NCI-H187 treated with DMSO at 0.1 percent for 48 hours (cell line): ENCODE data around the gene FANCF.
"Not testable (repeated sequence)": the region's sequence is repeated elsewhere in the genome, so short reads cannot be mapped to it uniquely, and the experiment has no call there.

ENCODE experiments used
- DNase-seq: peaks from one replicate; lab custom pipeline; 2025; lab: John Stamatoyannopoulos, UW

Gene FANCF

GRCh38 chr11:22625448-22626287 lies at the start of gene FANCF:
Gene FANCF (minus strand): TSS chr11:22625823. CDS start chr11:22625810, 13 bp downstream.
- peak; percentile 97 for DNase-seq

- DNase-seq, result no peak
These were observed 49.1 kb upstream of the FANCF start for GRCh38 chr11:22674470-22675439.

GRCh38 chr11:22671751-22672150 lies 46.1 kb upstream of the FANCF start:
- DNase-seq, result no peak

- DNase-seq, result peak; percentile 57
These were observed 45.2 kb upstream of the FANCF start for GRCh38 chr11:22670830-22671229.

- no peak for DNase-seq
These were observed 43.7 kb upstream of the FANCF start for GRCh38 chr11:22669368-22669767.

GRCh38 chr11:22668005-22668796 lies 42.6 kb upstream of the FANCF start:
- no peak for DNase-seq

- no peak for DNase-seq
These were observed 41.2 kb upstream of the FANCF start for GRCh38 chr11:22666688-22667439.

- no peak for DNase-seq
These were observed 40.7 kb upstream of the FANCF start, which contains the start of gene GAS2 for GRCh38 chr11:22666325-22666687. Gene GAS2 (plus strand): TSS chr11:22666611. CDS start chr11:22674870, 8,259 bp downstream.

- no peak for DNase-seq
These were observed 34.2 kb upstream of the FANCF start for GRCh38 chr11:22659783-22660182.

- DNase-seq, result no peak
These were observed 31.6 kb upstream of the FANCF start for GRCh38 chr11:22657101-22657694.

GRCh38 chr11:22656130-22656529 lies 30.5 kb upstream of the FANCF start:
- no peak for DNase-seq

- not testable (repeated sequence) for DNase-seq
These were observed 26.7 kb upstream of the FANCF start for GRCh38 chr11:22652346-22652745.

GRCh38 chr11:22641559-22641958 lies 15.9 kb upstream of the FANCF start:
- DNase-seq, result no peak

- DNase-seq, result no peak
These were observed 15.2 kb upstream of the FANCF start for GRCh38 chr11:22640862-22641261.

GRCh38 chr11:22635689-22636088 lies 10.1 kb upstream of the FANCF start:
- no peak for DNase-seq

GRCh38 chr11:22634897-22635629 lies 9.4 kb upstream of the FANCF start:
- no peak for DNase-seq

- DNase-seq, result no peak
These were observed 7.8 kb upstream of the FANCF start for GRCh38 chr11:22633354-22633902.

GRCh38 chr11:22627421-22627820 lies 1.8 kb upstream of the FANCF start:
- DNase-seq, result no peak

- no peak for DNase-seq
These were observed 1.1 kb upstream of the FANCF start for GRCh38 chr11:22626573-22627239.
